SIG-M5 (cell line): ENCODE data around the gene KRTAP10-6.
"Not testable (repeated sequence)": the region's sequence is repeated elsewhere in the genome, so short reads cannot be mapped to it uniquely, and the experiment has no call there.

Source experiments
- DNase-seq: peaks from one replicate; lab custom pipeline; 2025; lab: John Stamatoyannopoulos, UW

The KRTAP10-6 gene

DNA sequence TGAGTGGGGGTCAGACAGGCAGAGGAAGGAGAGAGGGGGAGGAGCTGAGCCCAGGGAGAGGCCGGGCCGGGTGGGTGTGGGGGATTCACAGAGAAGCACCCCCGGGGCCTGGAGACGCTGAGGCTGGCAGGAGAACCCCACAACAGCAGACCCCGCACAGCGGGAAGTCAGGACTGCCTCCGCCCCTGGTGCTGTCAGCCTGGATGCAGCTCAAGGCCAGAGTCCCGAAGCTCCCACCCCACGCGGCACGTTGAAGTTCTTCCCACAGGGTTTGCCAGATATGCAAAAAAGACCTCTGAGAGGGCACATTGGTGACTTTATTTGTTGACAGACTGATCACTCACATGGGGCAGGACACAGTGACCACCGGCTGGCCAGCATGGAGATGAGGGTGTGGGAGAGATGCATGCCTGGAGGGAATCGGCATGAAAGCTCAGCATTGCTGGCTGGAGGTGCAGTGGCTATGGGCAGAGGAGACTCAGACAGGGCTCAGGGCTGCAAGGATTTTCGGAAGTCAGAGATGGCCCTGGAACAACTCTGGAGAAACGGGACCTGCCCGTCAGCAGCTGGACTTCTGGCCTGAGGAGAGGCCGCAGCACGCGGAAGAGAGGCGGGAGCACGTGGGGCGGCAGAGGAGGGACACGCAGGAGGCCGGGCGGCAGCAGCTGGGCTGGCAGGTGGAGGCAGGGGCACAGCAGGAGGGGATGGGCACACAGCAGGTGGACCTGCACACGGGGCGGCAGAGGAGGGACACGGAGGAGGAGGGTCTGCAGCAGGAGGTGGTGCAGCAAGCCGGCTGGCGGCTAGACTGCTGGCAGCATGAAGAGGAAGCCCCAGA is 34.6 kb downstream of the KRTAP10-6 start:
- DNase-seq: no peak

- DNase-seq: no peak
Observed at GRCh38 chr21:44556879-44557278, 35.4 kb downstream of the KRTAP10-6 start.

GRCh38 chr21:44555200-44555875 is 37.0 kb downstream of the KRTAP10-6 start:
- DNase-seq: no peak

- no peak for DNase-seq
Observed at GRCh38 chr21:44552681-44553080, 39.6 kb downstream of the KRTAP10-6 start.

GRCh38 chr21:44552136-44552535 is 40.2 kb downstream of the KRTAP10-6 start:
- DNase-seq: no peak

GRCh38 chr21:44551340-44551961 is 40.9 kb downstream of the KRTAP10-6 start, which contains the start of gene KRTAP10-2:
Gene KRTAP10-2 (minus strand): TSS chr21:44551505. CDS start chr21:44551458, 47 bp downstream.
- no peak for DNase-seq

- no peak for DNase-seq
Observed at GRCh38 chr21:44550807-44551206, 41.5 kb downstream of the KRTAP10-6 start.

DNA sequence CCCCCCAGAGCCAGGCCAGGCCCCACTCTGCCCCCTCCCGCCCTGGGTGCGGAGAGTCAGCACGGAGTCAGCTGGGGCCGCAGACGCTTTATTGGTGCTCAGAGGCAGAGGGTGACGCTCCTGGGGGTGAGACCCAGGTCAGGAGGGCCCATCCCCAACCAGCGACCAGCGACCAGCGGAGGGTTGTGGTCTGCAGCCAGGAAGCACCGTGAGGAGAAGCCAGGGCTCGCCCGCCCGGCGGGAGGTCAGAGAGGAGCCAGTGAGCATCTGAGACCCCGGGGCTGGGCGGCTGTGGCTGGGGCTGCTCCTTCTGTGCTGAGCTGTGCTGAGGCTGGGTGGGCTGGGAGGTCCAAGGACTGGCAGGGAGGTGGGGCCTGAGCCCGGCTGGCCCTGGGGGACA is 42.0 kb downstream of the KRTAP10-6 start:
- DNase-seq: not testable (repeated sequence)

DNA sequence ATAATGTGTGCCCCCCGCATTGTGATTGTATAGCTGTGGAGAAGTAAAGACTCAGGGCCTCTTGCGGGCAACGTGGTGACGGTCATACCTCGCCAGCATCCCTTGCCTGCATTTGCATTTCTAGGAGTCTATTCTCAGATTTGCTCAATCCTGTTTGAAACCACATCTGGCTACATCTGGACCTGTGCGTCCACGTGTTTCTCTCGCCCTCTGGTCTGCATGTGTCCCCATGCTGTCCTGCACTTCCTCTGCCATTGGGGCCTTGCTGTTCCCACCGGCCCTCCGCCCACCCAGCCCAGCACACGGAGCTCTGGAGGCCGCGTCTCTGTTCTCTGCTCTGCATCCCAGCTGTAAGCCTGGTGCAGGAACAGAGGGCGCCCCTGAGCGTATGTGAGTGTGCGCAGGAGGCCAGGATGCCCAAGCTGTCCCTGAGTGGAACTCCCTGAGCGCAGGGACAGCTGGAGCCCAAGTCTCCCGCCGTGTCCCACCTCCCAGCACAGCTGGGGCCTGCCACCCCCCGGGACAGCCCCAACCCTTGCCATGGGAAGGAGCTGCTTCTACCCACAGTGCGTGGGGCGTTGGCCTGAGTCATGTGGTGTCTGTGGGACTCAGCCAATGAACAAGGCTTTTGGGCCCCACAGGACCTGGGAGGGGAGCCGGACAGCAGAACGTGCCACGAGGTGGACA is 42.6 kb downstream of the KRTAP10-6 start:
- no peak for DNase-seq

GRCh38 chr21:44548922-44549321 is 43.4 kb downstream of the KRTAP10-6 start:
- no peak for DNase-seq

DNA sequence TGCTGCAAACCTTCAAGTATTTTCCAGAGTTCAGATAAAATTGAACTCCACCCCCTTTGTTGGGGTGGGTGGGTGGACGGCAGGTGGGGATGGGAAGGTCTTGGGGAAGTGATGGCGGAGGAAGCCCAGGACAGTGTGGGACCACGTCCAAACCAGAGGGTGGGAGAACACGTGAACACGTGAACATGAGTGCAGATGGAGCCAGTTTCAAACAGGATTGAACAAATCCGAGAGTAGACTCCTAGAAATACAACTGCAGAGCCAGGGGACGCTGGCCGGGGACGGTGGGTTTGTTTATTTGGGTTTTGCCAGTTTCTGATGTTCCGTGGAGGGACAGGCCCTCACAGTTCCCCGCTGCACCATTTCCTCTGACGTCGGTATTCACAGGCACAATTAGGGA is 43.9 kb downstream of the KRTAP10-6 start:
- no peak for DNase-seq

DNA sequence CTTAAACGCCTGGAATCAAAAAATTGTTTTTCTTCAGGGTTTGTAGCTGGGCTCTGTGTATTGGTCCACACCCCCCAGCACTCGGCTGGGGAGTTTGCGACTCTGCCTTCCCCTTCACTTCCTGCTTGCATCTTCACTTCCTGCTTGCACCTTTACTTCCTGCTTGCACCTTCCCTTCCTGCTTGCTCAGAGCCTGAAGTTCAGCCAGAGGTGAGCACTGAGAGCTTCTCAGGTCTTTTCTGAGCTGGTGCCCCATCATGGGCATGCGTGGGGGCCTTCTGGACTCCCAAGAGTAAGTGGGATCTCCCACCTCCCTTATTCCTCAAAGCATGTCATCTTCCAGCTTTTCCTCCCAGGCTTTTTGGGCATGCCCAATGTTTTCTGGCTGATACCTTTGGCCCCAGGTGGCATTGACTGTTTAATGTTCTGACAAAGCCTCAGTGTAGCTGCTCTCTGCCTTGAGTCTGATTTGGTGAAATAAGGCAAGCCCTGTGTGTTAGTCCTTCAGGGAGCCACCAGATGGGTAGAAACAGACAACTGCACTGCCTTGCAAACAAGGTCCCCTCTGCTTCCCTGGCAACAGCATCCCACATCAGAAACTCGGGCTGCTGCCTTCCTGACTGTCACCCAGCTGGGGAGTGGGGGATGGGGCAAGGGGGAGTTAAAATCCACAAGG is 44.5 kb downstream of the KRTAP10-6 start:
- no peak for DNase-seq

DNA sequence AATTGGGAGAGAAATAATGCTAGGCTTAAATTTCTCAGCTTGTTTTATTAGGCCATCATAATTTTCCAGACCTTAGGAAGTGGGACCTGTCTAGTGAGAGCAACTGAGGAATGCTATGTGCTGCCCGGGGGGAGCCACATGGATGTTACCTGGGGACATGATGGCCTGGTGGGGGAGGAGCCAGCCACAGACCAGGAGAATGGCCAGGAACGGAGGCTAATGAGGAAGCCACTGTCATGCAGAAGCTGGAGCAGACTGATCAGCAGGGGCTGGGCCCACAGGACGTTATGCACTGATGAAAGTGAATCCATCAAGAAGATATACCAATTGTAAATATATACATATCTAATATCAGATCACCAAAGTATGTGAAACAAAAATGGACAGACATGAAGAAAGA is 47.7 kb downstream of the KRTAP10-6 start:
- no peak for DNase-seq

- DNase-seq: no peak
Observed at GRCh38 chr21:44542716-44543115, 49.6 kb downstream of the KRTAP10-6 start.
